Measurements from ENCODE around the gene MYRFL. TPM values are rescaled to one million over a fixed set of nuclear protein-coding genes. Genes with fewer than 3 reads are reported as not detected.

Gene MYRFL
- total and polyA plus RNA-seq, 3 experiments from 2014 or later: not detected

- Histone ChIP-seq H3K9me3 (ENCODE audit: low read length) (no peaks in the 10 kb centered on the region), H3K4me1 (ENCODE audit: insufficient read depth, low read length) (no peaks in the 10 kb centered on the region), H3K27ac (ENCODE audit: low read depth, low read length) (no peak overlapping the region), H3K36me3 (ENCODE audit: insufficient read depth, low read length) (no peaks in the 10 kb centered on the region), H3K4me3 (ENCODE audit: low read length) (no peak overlapping the region), H3K27me3 (ENCODE audit: insufficient read depth, low read length, poor library complexity, severe bottlenecking) (no peaks in the 10 kb centered on the region)
- Mint-ChIP-seq H3K36me3 (no peaks in the 10 kb centered on the region), H3K27ac (no peak overlapping the region), H3K4me3 (no peak overlapping the region), H3K4me1 (no peaks in the 10 kb centered on the region), H3K9me3 (peaks cover 0 to 2% (median 0%) of the 10 kb centered on the region in 5 donors), H3K27me3 (peaks cover 0 to 10% of the 10 kb centered on the region in 2 donors)
- ChIA-PET POLR2A (no interaction called here), CTCF (no interaction called here)
- DNase-seq: no peak
Measured at GRCh38 chr12:69972136-69972535, 147.1 kb downstream of the MYRFL start.

- CTCF ChIA-PET: no interaction called here
- peaks cover 4 to 12% of the 10 kb centered on the region in 2 donors for H3K27me3 Mint-ChIP-seq
- Histone ChIP-seq H3K9me3 (ENCODE audit: low read length) (no peaks in the 10 kb centered on the region), H3K27ac (ENCODE audit: low read depth, low read length) (no peak overlapping the region), H3K4me1 (ENCODE audit: insufficient read depth, low read length) (no peaks in the 10 kb centered on the region), H3K27me3 (ENCODE audit: insufficient read depth, low read length, poor library complexity, severe bottlenecking) (no peaks in the 10 kb centered on the region), H3K4me3 (ENCODE audit: low read length) (no peak overlapping the region), H3K36me3 (ENCODE audit: insufficient read depth, low read length) (no peaks in the 10 kb centered on the region)
- no peak overlapping the region for H3K27ac Mint-ChIP-seq
- no peak for DNase-seq
- POLR2A ChIA-PET: no interaction called here
- H3K4me3 Mint-ChIP-seq: no peak overlapping the region
- H3K36me3 Mint-ChIP-seq: no peaks in the 10 kb centered on the region
- no peaks in the 10 kb centered on the region for H3K4me1 Mint-ChIP-seq
- H3K9me3 Mint-ChIP-seq: no peaks in the 10 kb centered on the region
Measured at GRCh38 chr12:69978020-69978419, 153.0 kb downstream of the MYRFL start.

GRCh38 chr12:69981881-69982475 is 157.0 kb downstream of the MYRFL start:
- POLR2A ChIA-PET: no interaction called here
- no peak for DNase-seq
- Mint-ChIP-seq H3K9me3 (peaks cover 0 to 3% (median 0%) of the 10 kb centered on the region in 5 donors), H3K4me1 (no peaks in the 10 kb centered on the region), H3K36me3 (no peaks in the 10 kb centered on the region), H3K27ac (no peak overlapping the region), H3K4me3 (no peak overlapping the region), H3K27me3 (peaks cover 4 to 8% of the 10 kb centered on the region in 2 donors)
- Histone ChIP-seq H3K27me3 (ENCODE audit: insufficient read depth, low read length, poor library complexity, severe bottlenecking) (no peaks in the 10 kb centered on the region), H3K9me3 (ENCODE audit: low read length) (no peaks in the 10 kb centered on the region), H3K27ac (ENCODE audit: low read depth, low read length) (no peak overlapping the region), H3K36me3 (ENCODE audit: insufficient read depth, low read length) (no peaks in the 10 kb centered on the region), H3K4me1 (ENCODE audit: insufficient read depth, low read length) (no peaks in the 10 kb centered on the region), H3K4me3 (ENCODE audit: low read length) (no peak overlapping the region)
- CTCF ChIA-PET: no interaction called here

GRCh38 chr12:69984241-69984640 is 159.2 kb downstream of the MYRFL start:
- Histone ChIP-seq H3K4me1 (ENCODE audit: insufficient read depth, low read length) (no peaks in the 10 kb centered on the region), H3K4me3 (ENCODE audit: low read length) (no peak overlapping the region), H3K27me3 (ENCODE audit: insufficient read depth, low read length, poor library complexity, severe bottlenecking) (no peaks in the 10 kb centered on the region), H3K36me3 (ENCODE audit: insufficient read depth, low read length) (no peaks in the 10 kb centered on the region), H3K27ac (ENCODE audit: low read depth, low read length) (no peak overlapping the region), H3K9me3 (ENCODE audit: low read length) (no peaks in the 10 kb centered on the region)
- no peak for DNase-seq
- Mint-ChIP-seq H3K9me3 (peaks cover 0 to 3% (median 0%) of the 10 kb centered on the region in 5 donors), H3K4me3 (no peak overlapping the region), H3K36me3 (no peaks in the 10 kb centered on the region), H3K4me1 (no peaks in the 10 kb centered on the region), H3K27me3 (peaks cover 0 to 5% of the 10 kb centered on the region in 2 donors), H3K27ac (no peak overlapping the region)
- CTCF ChIA-PET: interaction anchor here (1.0 kb wide), 1 partner anchor 10 kb away, joined by 3 read pairs; no protein-coding TSS in a partner anchor
- POLR2A ChIA-PET: no interaction called here

GRCh38 chr12:69985656-69986055 is 160.6 kb downstream of the MYRFL start:
- no peaks in the 10 kb centered on the region for H3K36me3 ChIP-seq (ENCODE audit: insufficient read depth, low read length)
- Mint-ChIP-seq H3K4me3 (no peak overlapping the region), H3K27me3 (peaks cover 0 to 5% of the 10 kb centered on the region in 2 donors), H3K9me3 (peaks cover 0 to 3% (median 0%) of the 10 kb centered on the region in 5 donors), H3K27ac (no peak overlapping the region), H3K4me1 (no peaks in the 10 kb centered on the region), H3K36me3 (no peaks in the 10 kb centered on the region)
- DNase-seq: no peak
- POLR2A ChIA-PET: no interaction called here
- CTCF ChIA-PET: no interaction called here
- H3K9me3 ChIP-seq (ENCODE audit: low read length): no peaks in the 10 kb centered on the region
- H3K27me3 ChIP-seq (ENCODE audit: insufficient read depth, low read length, poor library complexity, severe bottlenecking): no peaks in the 10 kb centered on the region
- no peak overlapping the region for H3K4me3 ChIP-seq (ENCODE audit: low read length)
- no peak overlapping the region for H3K27ac ChIP-seq (ENCODE audit: low read depth, low read length)
- no peaks in the 10 kb centered on the region for H3K4me1 ChIP-seq (ENCODE audit: insufficient read depth, low read length)

- H3K4me3 Mint-ChIP-seq: no peak overlapping the region
- H3K4me1 ChIP-seq (ENCODE audit: insufficient read depth, low read length): no peaks in the 10 kb centered on the region
- no peak overlapping the region for H3K27ac Mint-ChIP-seq
- H3K4me1 Mint-ChIP-seq: no peaks in the 10 kb centered on the region
- H3K9me3 Mint-ChIP-seq: peaks cover 0 to 3% (median 0%) of the 10 kb centered on the region in 5 donors
- H3K36me3 ChIP-seq (ENCODE audit: insufficient read depth, low read length): no peaks in the 10 kb centered on the region
- CTCF ChIA-PET: no interaction called here
- POLR2A ChIA-PET: no interaction called here
- no peak overlapping the region for H3K27ac ChIP-seq (ENCODE audit: low read depth, low read length)
- H3K36me3 Mint-ChIP-seq: no peaks in the 10 kb centered on the region
- no peak overlapping the region for H3K4me3 ChIP-seq (ENCODE audit: low read length)
- H3K9me3 ChIP-seq (ENCODE audit: low read length): no peaks in the 10 kb centered on the region
- H3K27me3 ChIP-seq (ENCODE audit: insufficient read depth, low read length, poor library complexity, severe bottlenecking): no peaks in the 10 kb centered on the region
- peaks cover 0 to 5% of the 10 kb centered on the region in 2 donors for H3K27me3 Mint-ChIP-seq
- DNase-seq: no peak
Measured at GRCh38 chr12:69986114-69986513, 161.1 kb downstream of the MYRFL start.

- Mint-ChIP-seq H3K4me3 (no peak overlapping the region), H3K27ac (no peak overlapping the region), H3K9me3 (peaks cover 0 to 3% (median 0%) of the 10 kb centered on the region in 5 donors), H3K4me1 (no peaks in the 10 kb centered on the region), H3K27me3 (peaks cover 0 to 4% of the 10 kb centered on the region in 2 donors), H3K36me3 (no peaks in the 10 kb centered on the region)
- Histone ChIP-seq H3K4me3 (ENCODE audit: low read length) (no peak overlapping the region), H3K27ac (ENCODE audit: low read depth, low read length) (no peak overlapping the region), H3K27me3 (ENCODE audit: insufficient read depth, low read length, poor library complexity, severe bottlenecking) (no peaks in the 10 kb centered on the region), H3K9me3 (ENCODE audit: low read length) (no peaks in the 10 kb centered on the region), H3K4me1 (ENCODE audit: insufficient read depth, low read length) (no peaks in the 10 kb centered on the region), H3K36me3 (ENCODE audit: insufficient read depth, low read length) (no peaks in the 10 kb centered on the region)
- no peak for DNase-seq
- ChIA-PET POLR2A (no interaction called here), CTCF (no interaction called here)
Measured at GRCh38 chr12:69987579-69988091, 162.6 kb downstream of the MYRFL start.

GRCh38 chr12:69988481-69989321 is 163.7 kb downstream of the MYRFL start:
- Histone ChIP-seq H3K9me3 (ENCODE audit: low read length) (no peaks in the 10 kb centered on the region), H3K27ac (ENCODE audit: low read depth, low read length) (no peak overlapping the region), H3K4me1 (ENCODE audit: insufficient read depth, low read length) (no peaks in the 10 kb centered on the region), H3K36me3 (ENCODE audit: insufficient read depth, low read length) (no peaks in the 10 kb centered on the region), H3K4me3 (ENCODE audit: low read length) (no peak overlapping the region), H3K27me3 (ENCODE audit: insufficient read depth, low read length, poor library complexity, severe bottlenecking) (no peaks in the 10 kb centered on the region)
- Mint-ChIP-seq H3K27ac (no peak overlapping the region), H3K4me3 (no peak overlapping the region), H3K36me3 (no peaks in the 10 kb centered on the region), H3K9me3 (peaks cover 0 to 5% (median 3%) of the 10 kb centered on the region in 5 donors), H3K27me3 (peaks cover 0 to 7% of the 10 kb centered on the region in 2 donors), H3K4me1 (no peaks in the 10 kb centered on the region)
- no peak for DNase-seq
- ChIA-PET CTCF (no interaction called here), POLR2A (no interaction called here)

Data from CD8-positive, alpha-beta memory T cell (primary cell).